ENCODE measurements around the gene LGMN. TPM values are rescaled to one million over a fixed set of nuclear protein-coding genes. Genes with fewer than 3 reads are reported as not detected.
A peak's percentile ranks its signal among the peaks of the same experiment; 100 is the strongest.
"Not testable (repeated sequence)": the region's sequence is repeated elsewhere in the genome, so short reads cannot be mapped to it uniquely, and the experiment has no call there.

The LGMN gene
- total and polyA plus RNA-seq, 4 donors, result 115 to 182 (median 136) TPM

- Histone ChIP-seq H3K36me3 (ENCODE audit: control insufficient read depth in 4 of 4, insufficient read depth in 4 of 4, low read length in 4 of 4) (no peaks in the 10 kb centered on the region), H3K4me1 (ENCODE audit: control insufficient read depth in 5 of 5, insufficient read depth in 5 of 5, low read length in 5 of 5) (peaks cover 0 to 6% (median 0%) of the 10 kb centered on the region in 5 donors), H3K4me3 (no peak overlapping the region), H3K27ac (ENCODE audit: low read depth in 1 of 2, low read length in 1 of 2) (no peak overlapping the region), H3K9me3 (ENCODE audit: control insufficient read depth in 4 of 4, insufficient read depth in 3 of 4, low read length in 3 of 4) (peaks cover 0 to 3% (median 0%) of the 10 kb centered on the region in 4 donors), H3K27me3 (ENCODE audit: control insufficient read depth in 3 of 3, insufficient read depth in 3 of 3, low read length in 2 of 3) (no peaks in the 10 kb centered on the region), H3K9ac (ENCODE audit: insufficient read depth in 1 of 2, low read length in 2 of 2) (no peak overlapping the region)
- ATAC-seq (ENCODE audit: insufficient read depth, low FRiP score), result no peak
- no peak for DNase-seq
- TF ChIP-seq, protein P1, sequence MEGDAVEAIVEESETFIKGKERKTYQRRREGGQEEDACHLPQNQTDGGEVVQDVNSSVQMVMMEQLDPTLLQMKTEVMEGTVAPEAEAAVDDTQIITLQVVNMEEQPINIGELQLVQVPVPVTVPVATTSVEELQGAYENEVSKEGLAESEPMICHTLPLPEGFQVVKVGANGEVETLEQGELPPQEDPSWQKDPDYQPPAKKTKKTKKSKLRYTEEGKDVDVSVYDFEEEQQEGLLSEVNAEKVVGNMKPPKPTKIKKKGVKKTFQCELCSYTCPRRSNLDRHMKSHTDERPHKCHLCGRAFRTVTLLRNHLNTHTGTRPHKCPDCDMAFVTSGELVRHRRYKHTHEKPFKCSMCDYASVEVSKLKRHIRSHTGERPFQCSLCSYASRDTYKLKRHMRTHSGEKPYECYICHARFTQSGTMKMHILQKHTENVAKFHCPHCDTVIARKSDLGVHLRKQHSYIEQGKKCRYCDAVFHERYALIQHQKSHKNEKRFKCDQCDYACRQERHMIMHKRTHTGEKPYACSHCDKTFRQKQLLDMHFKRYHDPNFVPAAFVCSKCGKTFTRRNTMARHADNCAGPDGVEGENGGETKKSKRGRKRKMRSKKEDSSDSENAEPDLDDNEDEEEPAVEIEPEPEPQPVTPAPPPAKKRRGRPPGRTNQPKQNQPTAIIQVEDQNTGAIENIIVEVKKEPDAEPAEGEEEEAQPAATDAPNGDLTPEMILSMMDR (IDR thresholded peaks at IDR 0.05; ENCODE audit: control extremely low read depth, extremely low read depth), result no peak
- WGBS, 2 donors, result 69 to 76% methylated on average over 4 of the region's 4 CpGs
These were observed 3.4 kb upstream of the LGMN start for GRCh38 chr14:92751819-92752218.

DNA sequence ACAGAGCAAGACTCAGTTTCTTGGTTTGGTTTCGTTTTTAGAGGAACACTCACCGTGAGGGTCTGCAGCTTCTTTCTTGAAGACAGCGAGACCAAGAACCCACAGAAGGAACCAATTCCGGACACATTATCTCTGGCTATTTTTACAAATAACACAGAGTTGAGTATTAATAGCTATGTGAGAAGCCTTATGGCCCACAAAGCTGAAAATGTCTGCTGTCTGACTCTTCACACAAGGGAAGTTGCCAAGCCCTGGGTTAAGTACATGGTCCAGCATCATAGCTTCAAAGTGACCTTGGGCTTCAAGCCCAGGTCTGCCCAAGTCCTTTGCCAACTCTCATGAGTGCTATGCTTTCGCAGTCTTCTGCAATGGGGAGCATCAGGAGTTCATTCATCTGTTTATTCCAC lies 2.6 kb upstream of the LGMN start:
- 41 to 65% methylated on average over 5 of the region's 5 CpGs for WGBS, 2 donors
- Histone ChIP-seq H3K36me3 (ENCODE audit: control insufficient read depth in 4 of 4, insufficient read depth in 4 of 4, low read length in 4 of 4) (no peaks in the 10 kb centered on the region), H3K4me1 (ENCODE audit: control insufficient read depth in 5 of 5, insufficient read depth in 5 of 5, low read length in 5 of 5) (peaks cover 0 to 6% (median 0%) of the 10 kb centered on the region in 5 donors), H3K27ac (ENCODE audit: low read depth in 1 of 2, low read length in 1 of 2) (peak overlapping the region in 1 of 2 donors; percentile 62), H3K9ac (ENCODE audit: insufficient read depth in 1 of 2, low read length in 2 of 2) (no peak overlapping the region), H3K9me3 (ENCODE audit: control insufficient read depth in 4 of 4, insufficient read depth in 3 of 4, low read length in 3 of 4) (peaks cover 0 to 3% (median 0%) of the 10 kb centered on the region in 4 donors), H3K4me3 (no peak overlapping the region), H3K27me3 (ENCODE audit: control insufficient read depth in 3 of 3, insufficient read depth in 3 of 3, low read length in 2 of 3) (no peaks in the 10 kb centered on the region)
- TF ChIP-seq, protein P1 (IDR thresholded peaks at IDR 0.05; ENCODE audit: control extremely low read depth, extremely low read depth), result no peak
- ATAC-seq (ENCODE audit: insufficient read depth, low FRiP score) (no peak), DNase-seq (peak in 2 of 3 donors; percentile 52 to 69)

GRCh38 chr14:92750222-92750728 lies 1.8 kb upstream of the LGMN start:
- WGBS, 2 donors, result 32 to 62% methylated on average over 10 of the region's 10 CpGs
- not testable (repeated sequence) for H3K9me3 ChIP-seq (ENCODE audit: control insufficient read depth in 4 of 4, insufficient read depth in 3 of 4, low read length in 3 of 4); DNase-seq; H3K4me1 ChIP-seq (ENCODE audit: control insufficient read depth in 5 of 5, insufficient read depth in 5 of 5, low read length in 5 of 5); H3K27me3 ChIP-seq (ENCODE audit: control insufficient read depth in 3 of 3, insufficient read depth in 3 of 3, low read length in 2 of 3); H3K36me3 ChIP-seq (ENCODE audit: control insufficient read depth in 4 of 4, insufficient read depth in 4 of 4, low read length in 4 of 4); H3K9ac ChIP-seq (ENCODE audit: insufficient read depth in 1 of 2, low read length in 2 of 2); H3K27ac ChIP-seq (ENCODE audit: low read depth in 1 of 2, low read length in 1 of 2); ATAC-seq (ENCODE audit: insufficient read depth, low FRiP score); H3K4me3 ChIP-seq

GRCh38 chr14:92747701-92748258 lies 647 bp downstream of the LGMN start:
- TF ChIP-seq, protein P1 (IDR thresholded peaks at IDR 0.05; ENCODE audit: control extremely low read depth, extremely low read depth), result no peak
- H3K9ac ChIP-seq (ENCODE audit: insufficient read depth in 1 of 2, low read length in 2 of 2), result peak overlapping the region; percentile 74 to 88
- peak overlapping the region; percentile 96 to 97 for H3K27ac ChIP-seq (ENCODE audit: low read depth in 1 of 2, low read length in 1 of 2)
- peaks cover 0 to 6% (median 0%) of the 10 kb centered on the region in 5 donors for H3K4me1 ChIP-seq (ENCODE audit: control insufficient read depth in 5 of 5, insufficient read depth in 5 of 5, low read length in 5 of 5)
- peak overlapping the region; percentile 94 for H3K4me3 ChIP-seq
- no peaks in the 10 kb centered on the region for H3K27me3 ChIP-seq (ENCODE audit: control insufficient read depth in 3 of 3, insufficient read depth in 3 of 3, low read length in 2 of 3)
- peaks cover 0 to 3% (median 0%) of the 10 kb centered on the region in 4 donors for H3K9me3 ChIP-seq (ENCODE audit: control insufficient read depth in 4 of 4, insufficient read depth in 3 of 4, low read length in 3 of 4)
- peaks cover 0 to 1% (median 0%) of the 10 kb centered on the region in 4 donors for H3K36me3 ChIP-seq (ENCODE audit: control insufficient read depth in 4 of 4, insufficient read depth in 4 of 4, low read length in 4 of 4)
- WGBS, 2 donors, result 3 to 7% methylated on average over 16 of the region's 16 CpGs
- no peak for ATAC-seq (ENCODE audit: insufficient read depth, low FRiP score)
- peak in 2 of 3 donors; percentile 50 to 56 for DNase-seq

Measured in lung (tissue), 12 donors.